K562 (cell line): Measurements from ENCODE around the gene NIPAL1.

Experiments
- EP300 ChIP-seq: IDR thresholded peaks from 2 replicates; pipeline ENCODE4 v1.6.1; 2012; ENCODE audit warnings: low read length, improper control_type of control experiment
- PML ChIP-seq: IDR thresholded peaks from 2 replicates; pipeline ENCODE4 v1.6.1; 2012; ENCODE audit warnings: low read length, inconsistent platforms
- POLR2AphosphoS5 ChIP-seq: IDR thresholded peaks from 2 replicates; pipeline ENCODE4 v1.6.1; 2011; ENCODE audit warnings: mild to moderate bottlenecking, low read depth, low read length, moderate library complexity; ENCODE audit not compliant: control insufficient read depth, insufficient read depth
- SP1 ChIP-seq: sonication (generic); formaldehyde crosslinking; IDR thresholded peaks from 2 replicates; pipeline ENCODE4 v1.8.1; 2022; ENCODE audit warnings: mild to moderate bottlenecking, missing genetic modification reagents
- TGIF2 ChIP-seq: sonication (generic); formaldehyde crosslinking; IDR thresholded peaks from 2 replicates; pipeline ENCODE4 v1.8.1; 2022; ENCODE audit warnings: mild to moderate bottlenecking, missing genetic modification reagents, moderate library complexity
- ZBTB33 ChIP-seq: sonication (generic); formaldehyde crosslinking; IDR thresholded peaks from 2 replicates; pipeline ENCODE4 v1.8.1; 2023; ENCODE audit warnings: mild to moderate bottlenecking, missing genetic modification reagents
- TF ChIP-seq, protein P1 (sequence below): fragments of 450-650 bp; formaldehyde crosslinking; IDR thresholded peaks from 2 replicates; pipeline ENCODE4 v1.4.0; 2022; ENCODE audit warnings: mild to moderate bottlenecking, moderate library complexity

DNA sequence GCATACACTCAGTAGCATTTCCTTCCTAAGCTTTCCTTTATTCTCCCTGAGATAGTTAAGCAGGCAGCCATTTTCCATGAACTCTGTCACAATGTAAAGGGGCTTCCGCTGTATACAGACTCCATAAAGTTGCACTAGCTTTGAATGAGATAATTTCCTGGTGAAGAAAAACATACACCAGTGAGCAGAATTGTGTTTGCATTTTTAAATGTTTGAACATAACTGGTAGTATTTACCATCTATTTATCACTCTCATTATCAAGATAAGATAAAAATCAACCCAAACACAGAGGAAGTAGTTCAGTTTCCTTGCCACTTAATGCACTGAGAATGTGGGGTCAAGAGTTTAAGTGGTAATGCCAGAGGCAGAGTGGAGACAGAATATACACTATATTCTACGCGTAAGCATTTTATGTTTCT lies 63.4 kb downstream of the NIPAL1 start:
- TF ChIP-seq ZBTB33, result no peak
- TF ChIP-seq TGIF2 (CRISPR knock-in tag), result no peak
- TF ChIP-seq EP300, result no peak
- no peak for TF ChIP-seq POLR2AphosphoS5
- TF ChIP-seq SP1 (CRISPR knock-in tag), result no peak
- no peak for TF ChIP-seq PML
- TF ChIP-seq, protein P1, sequence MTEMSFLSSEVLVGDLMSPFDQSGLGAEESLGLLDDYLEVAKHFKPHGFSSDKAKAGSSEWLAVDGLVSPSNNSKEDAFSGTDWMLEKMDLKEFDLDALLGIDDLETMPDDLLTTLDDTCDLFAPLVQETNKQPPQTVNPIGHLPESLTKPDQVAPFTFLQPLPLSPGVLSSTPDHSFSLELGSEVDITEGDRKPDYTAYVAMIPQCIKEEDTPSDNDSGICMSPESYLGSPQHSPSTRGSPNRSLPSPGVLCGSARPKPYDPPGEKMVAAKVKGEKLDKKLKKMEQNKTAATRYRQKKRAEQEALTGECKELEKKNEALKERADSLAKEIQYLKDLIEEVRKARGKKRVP, result no peak
